H9 (cell line): Measurements from ENCODE around the gene IFIH1. TPM values are rescaled to one million over a fixed set of nuclear protein-coding genes. Genes with fewer than 3 reads are reported as not detected.

Experiments used
- DNase-seq: peaks from one replicate; pipeline ENCODE4 v3.0.0-alpha.2; 2017
- H2AFZ ChIP-seq: one replicate; pipeline ENCODE4 v1.6.1; 2013; ENCODE audit warnings: mild to moderate bottlenecking, low read length, control low read depth, moderate library complexity
- H2AK5ac ChIP-seq: 2 replicates; pipeline ENCODE4 v1.6.1; 2013; ENCODE audit warnings: low read length, control low read depth, mixed read lengths; ENCODE audit not compliant: insufficient read length
- H2BK120ac ChIP-seq: one replicate; pipeline ENCODE4 v1.6.1; 2013; ENCODE audit warnings: low read depth, mild to moderate bottlenecking, low read length, control low read depth, inconsistent platforms; ENCODE audit not compliant: poor library complexity, severe bottlenecking
- H2BK12ac ChIP-seq: 2 replicates; pipeline ENCODE4 v1.6.1; 2013; ENCODE audit warnings: low read length, control low read depth, mixed read lengths, low read depth; ENCODE audit not compliant: insufficient read length
- H2BK15ac ChIP-seq: 2 replicates; pipeline ENCODE4 v1.6.1; 2013; ENCODE audit warnings: low read depth, low read length, control low read depth
- H2BK20ac ChIP-seq: one replicate; pipeline ENCODE4 v1.6.1; 2013; ENCODE audit warnings: low read depth, mild to moderate bottlenecking, low read length, control low read depth, inconsistent platforms; ENCODE audit not compliant: poor library complexity, severe bottlenecking
- H2BK5ac ChIP-seq: 2 replicates; pipeline ENCODE4 v1.6.1; 2013; ENCODE audit warnings: low read length, control low read depth, mixed read lengths; ENCODE audit not compliant: insufficient read length
- H3K14ac ChIP-seq: 2 replicates; pipeline ENCODE4 v1.6.1; 2013; ENCODE audit warnings: low read length, control low read depth; ENCODE audit not compliant: insufficient read depth
- H3K18ac ChIP-seq: 2 replicates; pipeline ENCODE4 v1.6.1; 2013; ENCODE audit warnings: low read depth, mild to moderate bottlenecking, mixed read lengths, low read length, control low read depth; ENCODE audit not compliant: insufficient read length
- H3K23ac ChIP-seq: 2 replicates; pipeline ENCODE4 v1.6.1; 2013; ENCODE audit warnings: low read length, control low read depth, mixed read lengths, low read depth; ENCODE audit not compliant: insufficient read length
- H3K23me2 ChIP-seq: 2 replicates; pipeline ENCODE4 v1.6.1; 2013; ENCODE audit warnings: low read depth, mild to moderate bottlenecking, mixed read lengths, low read length, control low read depth; ENCODE audit not compliant: insufficient read length, poor library complexity, severe bottlenecking
- H3K27ac ChIP-seq: 2 replicates; pipeline ENCODE4 v1.5.1; 2013; ENCODE audit warnings: low read length, control low read depth, mixed read lengths, low read depth; ENCODE audit not compliant: insufficient read length
- H3K27me3 ChIP-seq: 2 replicates; pipeline ENCODE4 v1.6.1; 2013; ENCODE audit warnings: low read length, control low read depth, inconsistent platforms; ENCODE audit not compliant: insufficient read depth
- H3K4ac ChIP-seq: 2 replicates; pipeline ENCODE4 v1.6.1; 2013; ENCODE audit warnings: low read depth, mild to moderate bottlenecking, control low read depth, inconsistent platforms, low read length, moderate library complexity
- H3K4me1 ChIP-seq: 2 replicates; pipeline ENCODE4 v1.6.1; 2013; ENCODE audit warnings: low read length, control low read depth, inconsistent platforms; ENCODE audit not compliant: insufficient read depth
- H3K4me2 ChIP-seq: 2 replicates; pipeline ENCODE4 v1.6.1; 2013; ENCODE audit warnings: low read length, control low read depth, mixed read lengths; ENCODE audit not compliant: insufficient read length, insufficient read depth
- H3K56ac ChIP-seq: 2 replicates; pipeline ENCODE4 v1.6.1; 2013; ENCODE audit warnings: low read depth, mild to moderate bottlenecking, mixed read lengths, low read length, control low read depth; ENCODE audit not compliant: insufficient read length
- H3K79me1 ChIP-seq: 2 replicates; pipeline ENCODE4 v1.6.1; 2013; ENCODE audit warnings: low read depth, mild to moderate bottlenecking, moderate library complexity, low read length, control low read depth, inconsistent platforms; ENCODE audit not compliant: insufficient read depth, poor library complexity, severe bottlenecking
- H3K79me2 ChIP-seq: 2 replicates; pipeline ENCODE4 v1.6.1; 2013; ENCODE audit warnings: low read length, control low read depth, inconsistent platforms; ENCODE audit not compliant: insufficient read depth
- H3K9ac ChIP-seq: 2 replicates; pipeline ENCODE4 v1.6.1; 2013; ENCODE audit warnings: low read length, control low read depth, mixed read lengths; ENCODE audit not compliant: insufficient read length; ENCODE audit errors: extremely low read depth
- H3K9me3 ChIP-seq: one replicate; pipeline ENCODE4 v1.6.1; 2013; ENCODE audit warnings: low read depth, low read length, inconsistent platforms; ENCODE audit not compliant: control insufficient read depth
- H3T11ph ChIP-seq: one replicate; pipeline ENCODE4 v1.6.1; 2013; ENCODE audit warnings: mild to moderate bottlenecking, low read length, control low read depth, inconsistent platforms
- H4K20me1 ChIP-seq: one replicate; pipeline ENCODE4 v1.6.1; 2013; ENCODE audit not compliant: control insufficient read depth, insufficient read length, insufficient read depth
- H4K5ac ChIP-seq: 2 replicates; pipeline ENCODE4 v1.6.1; 2013; ENCODE audit warnings: low read depth, mild to moderate bottlenecking, mixed read lengths, low read length, control low read depth; ENCODE audit not compliant: insufficient read length
- H4K8ac ChIP-seq: replicated peaks from 2 replicates; pipeline ENCODE4 v1.6.1; 2013; ENCODE audit warnings: low read length, control low read depth, mixed read lengths, low read depth; ENCODE audit not compliant: insufficient read length
- H4K91ac ChIP-seq: 2 replicates; pipeline ENCODE4 v1.6.1; 2013; ENCODE audit warnings: low read depth, mild to moderate bottlenecking, moderate library complexity, mixed read lengths, low read length, control low read depth; ENCODE audit not compliant: insufficient read length
- H3K27ac Mint-ChIP-seq, 3 experiments: 2 replicates in 2 of 3; 3 replicates in 1 of 3; pipeline ENCODE4 v1.8.0; 2020 to 2021; ENCODE audit warnings: mixed read lengths in 3 of 3, mild to moderate bottlenecking in 1 of 3, moderate library complexity in 1 of 3
- H3K27me3 Mint-ChIP-seq: 2 replicates; pipeline ENCODE4 v1.8.0; 2021; ENCODE audit warnings: low read depth, mild to moderate bottlenecking, moderate library complexity, mixed read lengths
- H3K36me3 Mint-ChIP-seq, 3 experiments: 2 replicates in 2 of 3; 3 replicates in 1 of 3; pipeline ENCODE4 v1.8.0; 2020 to 2021; ENCODE audit warnings: low read depth in 3 of 3, mixed read lengths in 3 of 3; ENCODE audit not compliant: insufficient read depth in 1 of 3
- H3K4me1 Mint-ChIP-seq, 2 experiments: 2 replicates each; pipeline ENCODE4 v1.8.0; 2020; ENCODE audit warnings: mixed read lengths in 2 of 2
- H3K4me3 Mint-ChIP-seq, 2 experiments: 2 replicates in 1 of 2; 3 replicates in 1 of 2; pipeline ENCODE4 v1.8.0; 2020 to 2021; ENCODE audit warnings: mild to moderate bottlenecking in 2 of 2, mixed read lengths in 2 of 2, moderate library complexity in 1 of 2
- H3K9me3 Mint-ChIP-seq, 2 experiments: 2 replicates in 1 of 2; 3 replicates in 1 of 2; pipeline ENCODE4 v1.8.0; 2020; ENCODE audit warnings: mild to moderate bottlenecking in 2 of 2, mixed read lengths in 2 of 2, moderate library complexity in 1 of 2
- WGBS: extraction: QIAGEN DNeasy Blood & Tissue Kit; methylation state at CpG from one replicate; pipeline ENCODE4 v1.1.7; 2013; ENCODE audit warnings: missing lambda C conversion rate, low lambda C conversion rate, mixed read lengths; ENCODE audit not compliant: insufficient read length; ENCODE audit errors: extremely low coverage; 5-methylcytosine and 5-hydroxymethylcytosine counted together
- total RNA-seq: library from RNA; stranded (reverse); gene quantifications from 2 replicates; pipeline ENCODE4 v1.2.1, GENCODE V29; 2021
- TF ChIP-seq, protein P1 (sequence below): fragments of 200-600 bp; sonication (generic); conservative IDR thresholded peaks from 3 replicates; pipeline ENCODE4 v1.8.0; 2021; ENCODE audit warnings: antibody characterized with exemption, mild to moderate bottlenecking

Gene IFIH1
- total RNA-seq, 1 experiment from 2014 or later = 0.81 TPM

DNA sequence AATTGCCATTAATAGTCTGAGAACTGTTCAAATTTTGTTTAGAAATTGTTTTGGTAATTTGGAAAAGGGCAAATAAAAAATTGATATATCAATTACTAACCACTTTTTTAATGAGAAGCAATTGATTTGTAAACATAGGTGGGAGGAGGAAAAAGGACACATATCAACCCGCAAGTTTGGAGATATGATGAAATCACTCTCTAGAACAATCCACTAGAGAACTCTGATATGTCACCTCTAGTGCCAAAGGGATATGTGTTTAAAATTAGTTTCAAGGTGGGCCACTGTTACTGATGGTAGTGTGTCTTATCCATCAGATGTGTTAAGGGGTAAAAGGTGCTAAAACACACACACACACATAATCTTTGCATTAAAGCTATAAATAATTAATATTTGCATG, 16.6 kb downstream of the IFIH1 start:
- Histone ChIP-seq H2AFZ (no peak overlapping the region), H3K23me2 (no peaks in the 10 kb centered on the region), H2BK15ac (no peak overlapping the region), H4K5ac (no peak overlapping the region), H3K9ac (no peak overlapping the region), H3K79me1 (no peaks in the 10 kb centered on the region), H2BK120ac (no peak overlapping the region), H3K23ac (no peak overlapping the region), H3K79me2 (no peaks in the 10 kb centered on the region), H4K8ac (no peak overlapping the region), H3K14ac (no peak overlapping the region), H3K9me3 (no peaks in the 10 kb centered on the region), H2BK5ac (no peak overlapping the region), H2BK12ac (no peak overlapping the region), H2BK20ac (no peak overlapping the region), H4K91ac (no peak overlapping the region), H3T11ph (no peak overlapping the region), H3K27me3 (no peaks in the 10 kb centered on the region), H3K4me2 (no peak overlapping the region), H3K56ac (no peak overlapping the region), H3K4me1 (no peaks in the 10 kb centered on the region; the same call in 1 of the 2 replicates), H2AK5ac (no peak overlapping the region), H3K18ac (no peak overlapping the region), H3K27ac (no peak overlapping the region), H3K4ac (no peak overlapping the region), H4K20me1 (no peaks in the 10 kb centered on the region)
- Mint-ChIP-seq H3K4me1 (no peaks in the 10 kb centered on the region), H3K4me3 (no peak overlapping the region), H3K27me3 (no peaks in the 10 kb centered on the region), H3K27ac (no peak overlapping the region), H3K9me3 (no peaks in the 10 kb centered on the region), H3K36me3 (no peaks in the 10 kb centered on the region)
- no peak for DNase-seq
- WGBS = no CpG with 5 or more reads among the region's 1 CpG
- TF ChIP-seq, protein P1, sequence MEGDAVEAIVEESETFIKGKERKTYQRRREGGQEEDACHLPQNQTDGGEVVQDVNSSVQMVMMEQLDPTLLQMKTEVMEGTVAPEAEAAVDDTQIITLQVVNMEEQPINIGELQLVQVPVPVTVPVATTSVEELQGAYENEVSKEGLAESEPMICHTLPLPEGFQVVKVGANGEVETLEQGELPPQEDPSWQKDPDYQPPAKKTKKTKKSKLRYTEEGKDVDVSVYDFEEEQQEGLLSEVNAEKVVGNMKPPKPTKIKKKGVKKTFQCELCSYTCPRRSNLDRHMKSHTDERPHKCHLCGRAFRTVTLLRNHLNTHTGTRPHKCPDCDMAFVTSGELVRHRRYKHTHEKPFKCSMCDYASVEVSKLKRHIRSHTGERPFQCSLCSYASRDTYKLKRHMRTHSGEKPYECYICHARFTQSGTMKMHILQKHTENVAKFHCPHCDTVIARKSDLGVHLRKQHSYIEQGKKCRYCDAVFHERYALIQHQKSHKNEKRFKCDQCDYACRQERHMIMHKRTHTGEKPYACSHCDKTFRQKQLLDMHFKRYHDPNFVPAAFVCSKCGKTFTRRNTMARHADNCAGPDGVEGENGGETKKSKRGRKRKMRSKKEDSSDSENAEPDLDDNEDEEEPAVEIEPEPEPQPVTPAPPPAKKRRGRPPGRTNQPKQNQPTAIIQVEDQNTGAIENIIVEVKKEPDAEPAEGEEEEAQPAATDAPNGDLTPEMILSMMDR = no peak
